ENCODE data around the gene HSPA4.

HSPA4 gene

DNA sequence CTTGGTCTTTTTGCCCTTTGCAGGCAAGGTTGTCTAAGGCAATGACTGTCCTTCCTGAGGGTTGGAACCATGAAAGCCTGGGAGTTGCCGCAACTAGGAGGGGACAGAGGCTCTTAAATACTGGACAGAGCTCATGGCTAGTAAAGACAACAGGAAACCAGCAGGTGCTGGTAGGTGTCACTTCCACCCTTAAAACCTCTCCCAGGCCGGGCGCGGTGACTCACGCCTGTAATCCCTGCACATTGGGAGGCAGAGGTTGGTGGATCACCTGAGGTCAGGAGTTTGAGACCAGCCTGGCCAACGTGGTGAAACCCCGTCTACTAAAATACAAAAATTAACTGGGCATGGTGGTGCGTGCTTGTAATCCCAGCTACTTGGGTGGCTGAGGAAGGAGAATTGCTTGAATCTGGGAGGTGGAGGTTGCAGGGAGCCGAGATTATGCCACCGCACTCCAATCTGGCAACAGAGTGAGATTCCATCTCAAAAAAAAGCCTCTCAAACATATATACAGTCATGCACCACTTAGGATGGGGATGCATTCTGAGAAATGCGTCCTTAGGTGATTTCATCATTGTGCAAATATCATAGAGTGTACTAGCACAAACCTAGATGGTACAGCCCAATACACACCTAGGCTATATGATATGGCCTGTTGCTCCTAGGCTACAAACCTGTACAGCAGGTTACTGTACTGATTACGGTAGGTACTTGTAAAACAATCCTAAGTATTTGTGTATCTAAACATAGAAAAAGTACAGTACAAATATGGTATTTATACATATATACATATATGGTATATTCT, 102.7 kb downstream of the HSPA4 start:
- DNase-seq (ENCODE audit: low spot score) (no peak), FAIRE-seq (no peak)

DNA sequence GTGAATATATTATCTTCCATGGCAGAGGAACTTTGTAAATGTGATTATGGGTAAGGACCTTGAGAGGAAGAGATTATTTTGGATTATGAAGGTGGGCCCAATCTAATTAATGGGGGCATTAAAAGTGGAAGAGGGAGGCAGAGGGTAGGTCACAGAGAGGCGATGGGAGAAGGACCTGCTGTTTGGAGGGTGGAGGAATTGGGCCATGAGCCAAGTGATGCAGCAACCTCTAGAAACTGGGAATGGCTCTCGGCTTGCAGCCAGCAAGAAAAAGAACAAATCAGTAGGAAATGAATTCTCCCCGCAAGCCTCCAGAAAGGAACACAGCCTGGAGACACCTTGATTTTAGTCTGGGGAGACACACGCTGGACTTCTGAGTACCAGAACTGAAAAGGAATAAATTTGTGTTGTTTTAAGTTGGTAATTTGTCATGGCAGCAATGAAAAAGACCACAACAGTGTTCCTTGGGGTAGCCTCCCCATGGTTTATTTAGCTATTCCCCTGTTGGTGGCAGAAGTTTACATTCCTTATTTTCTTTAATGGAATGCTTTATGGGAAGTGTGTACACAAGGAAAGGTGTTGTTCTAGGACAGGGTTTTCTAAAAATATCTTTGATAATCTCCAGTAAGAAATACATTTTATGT, 103.6 kb downstream of the HSPA4 start:
- no peak for FAIRE-seq
- no peak for DNase-seq (ENCODE audit: low spot score)

Data from RCC 7860 (cell line).